LNCaP clone FGC (cell line): ENCODE data around the gene FAM227B.
"Not testable (repeated sequence)": the region's sequence is repeated elsewhere in the genome, so short reads cannot be mapped to it uniquely, and the experiment has no call there.

Experiments used
- DNase-seq: peaks from one replicate; pipeline ENCODE4 v3.0.0-alpha.2; 2011; ENCODE audit warnings: low read depth
- H3K4me3 ChIP-seq: 2 replicates; pipeline ENCODE4 v1.5.1; 2011; ENCODE audit warnings: mild to moderate bottlenecking, low read depth, low read length, control low read depth
- CTCF ChIP-seq: IDR thresholded peaks from 2 replicates; pipeline ENCODE4 v1.5.1; 2012; ENCODE audit warnings: mild to moderate bottlenecking; ENCODE audit not compliant: control insufficient read depth, insufficient read depth; ENCODE audit errors: extremely low read depth

Gene FAM227B

GRCh38 chr15:49415149-49415548 lies 205.5 kb downstream of the FAM227B start:
- TF ChIP-seq CTCF = no peak
- H3K4me3 ChIP-seq = no peak overlapping the region
- DNase-seq = no peak

- DNase-seq = no peak
- no peak overlapping the region for H3K4me3 ChIP-seq
- no peak for TF ChIP-seq CTCF
Measured at GRCh38 chr15:49412797-49413196, 207.8 kb downstream of the FAM227B start.

- TF ChIP-seq CTCF = no peak
- no peak overlapping the region for H3K4me3 ChIP-seq
- DNase-seq = no peak
Measured at GRCh38 chr15:49410641-49411040, 210.0 kb downstream of the FAM227B start.

- TF ChIP-seq CTCF = no peak
Measured at GRCh38 chr15:49406352-49407118, 214.1 kb downstream of the FAM227B start.

GRCh38 chr15:49402515-49403296 lies 217.9 kb downstream of the FAM227B start:
- not testable (repeated sequence) for DNase-seq, H3K4me3 ChIP-seq

More at GRCh38 chr15:49406352-49407118, 214.1 kb downstream of the FAM227B start:
- H3K4me3 ChIP-seq = no peak overlapping the region
- no peak for DNase-seq

GRCh38 chr15:49387471-49387870 lies 233.1 kb downstream of the FAM227B start:
- TF ChIP-seq CTCF = no peak
- DNase-seq = no peak
- H3K4me3 ChIP-seq = no peak overlapping the region

- no peak overlapping the region for H3K4me3 ChIP-seq
- TF ChIP-seq CTCF = no peak
- DNase-seq = no peak
Measured at GRCh38 chr15:49383266-49383665, 237.4 kb downstream of the FAM227B start.
